GM23338 (cell line): Measurements from ENCODE around the gene EZH2.

Source experiments
- CREB1 ChIP-seq: fragments of 250-450 bp; sonication (Bioruptor Pico); IDR thresholded peaks from 2 replicates; pipeline ENCODE4 v1.5.0; 2020; ENCODE audit warnings: low read depth, mild to moderate bottlenecking, moderate library complexity
- CTCF ChIP-seq, 2 experiments: fragments of 200-600 bp in 1 of 2; sonication (generic) in 1 of 2; conservative IDR thresholded peaks; 2 replicates each; pipeline versions ENCODE4 v1.5.1 to v1.6.1; 2016 to 2017; ENCODE audit warnings: antibody characterized with exemption in 2 of 2, low read depth in 2 of 2, mild to moderate bottlenecking in 2 of 2, moderate library complexity in 1 of 2
- ETS1 ChIP-seq: IDR thresholded peaks from 2 replicates; pipeline ENCODE4 v1.6.1; 2016; ENCODE audit warnings: antibody characterized with exemption
- EZH2 ChIP-seq: fragments of 200-600 bp; sonication (generic); IDR thresholded peaks from one replicate; pipeline ENCODE4 v1.8.0; 2017; ENCODE audit warnings: antibody characterized with exemption, mild to moderate bottlenecking, low read depth; ENCODE audit not compliant: unreplicated experiment
- EZH2phosphoT487 ChIP-seq: fragments of 200-600 bp; sonication (generic); IDR thresholded peaks from one replicate; pipeline ENCODE4 v1.8.1; 2018; ENCODE audit warnings: antibody characterized with exemption; ENCODE audit not compliant: unreplicated experiment
- JUNB ChIP-seq: IDR thresholded peaks from one replicate; pipeline ENCODE4 v1.6.1; 2016; ENCODE audit warnings: antibody characterized with exemption; ENCODE audit not compliant: unreplicated experiment
- POLR2AphosphoS5 ChIP-seq: IDR thresholded peaks from 2 replicates; pipeline ENCODE4 v1.6.1; 2016; ENCODE audit warnings: antibody characterized with exemption, low read depth
- REST ChIP-seq: IDR thresholded peaks from one replicate; pipeline ENCODE4 v1.6.1; 2018; ENCODE audit warnings: antibody characterized with exemption; ENCODE audit not compliant: unreplicated experiment
- ZNF462 ChIP-seq: fragments of 250-450 bp; sonication (Bioruptor Pico); IDR thresholded peaks from 2 replicates; pipeline ENCODE4 v1.5.0; 2020; ENCODE audit warnings: mild to moderate bottlenecking, moderate library complexity

GRCh38 chr7:148862481-148862880 is 21.6 kb downstream of the EZH2 start:
- TF ChIP-seq CTCF (conservative IDR thresholded peaks at IDR 0.05; ENCODE audit: low read depth in 2 of 2) (no peak), EZH2 (no peak), REST (no peak), EZH2phosphoT487 (no peak), JUNB (no peak), POLR2AphosphoS5 (no peak), ZNF462 (CRISPR knock-in tag) (no peak), CREB1 (no peak), ETS1 (no peak)
